ENCODE results near the gene PGPEP1.
A peak's percentile ranks its signal among the peaks of the same experiment; 100 is the strongest.

PGPEP1 gene, protein sequence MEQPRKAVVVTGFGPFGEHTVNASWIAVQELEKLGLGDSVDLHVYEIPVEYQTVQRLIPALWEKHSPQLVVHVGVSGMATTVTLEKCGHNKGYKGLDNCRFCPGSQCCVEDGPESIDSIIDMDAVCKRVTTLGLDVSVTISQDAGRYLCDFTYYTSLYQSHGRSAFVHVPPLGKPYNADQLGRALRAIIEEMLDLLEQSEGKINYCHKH

DNA sequence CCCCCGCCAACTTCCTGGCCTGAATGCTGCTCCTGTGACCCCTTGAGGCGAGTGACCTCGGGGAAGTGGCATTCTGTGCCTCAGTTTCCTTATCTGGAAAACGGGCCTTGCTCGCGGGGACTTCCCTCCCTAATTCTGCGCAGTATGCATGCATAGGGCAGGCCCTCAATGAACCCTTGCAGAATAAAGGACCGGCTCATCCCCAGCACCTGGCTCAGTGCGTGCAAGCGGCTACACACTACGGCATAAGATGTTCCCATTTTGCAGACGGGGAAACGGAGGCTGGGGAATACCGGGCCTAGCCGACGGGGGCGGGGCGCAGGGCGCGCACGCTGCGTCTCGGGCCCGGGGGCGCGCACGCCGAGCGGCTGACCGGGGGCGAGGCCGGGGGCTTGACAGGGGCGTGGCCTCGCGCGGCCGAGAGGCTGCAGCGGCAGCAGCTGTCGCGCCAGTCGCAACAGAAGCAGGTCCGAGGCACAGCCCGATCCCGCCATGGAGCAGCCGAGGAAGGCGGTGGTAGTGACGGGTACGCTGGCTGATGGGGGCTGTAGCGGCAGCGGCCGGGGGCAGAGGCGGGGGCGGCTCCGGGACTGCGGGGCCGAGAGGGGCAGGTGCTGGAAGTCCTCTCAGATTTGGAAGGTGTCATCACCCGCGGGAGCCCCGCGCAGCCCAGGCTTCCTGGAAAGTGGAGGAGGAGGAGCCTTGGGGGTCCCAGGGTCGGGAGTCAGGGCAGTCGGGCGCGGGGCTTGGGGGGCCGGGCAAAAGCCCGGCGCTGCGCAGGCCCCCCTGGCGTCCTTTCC is at the start of gene PGPEP1:
PGPEP1 (plus strand) TSS at position 409 of the 800 bp plus-strand sequence; CDS start at position 493, 84 bp downstream.
- DNase-seq: peak; percentile 67

DNA sequence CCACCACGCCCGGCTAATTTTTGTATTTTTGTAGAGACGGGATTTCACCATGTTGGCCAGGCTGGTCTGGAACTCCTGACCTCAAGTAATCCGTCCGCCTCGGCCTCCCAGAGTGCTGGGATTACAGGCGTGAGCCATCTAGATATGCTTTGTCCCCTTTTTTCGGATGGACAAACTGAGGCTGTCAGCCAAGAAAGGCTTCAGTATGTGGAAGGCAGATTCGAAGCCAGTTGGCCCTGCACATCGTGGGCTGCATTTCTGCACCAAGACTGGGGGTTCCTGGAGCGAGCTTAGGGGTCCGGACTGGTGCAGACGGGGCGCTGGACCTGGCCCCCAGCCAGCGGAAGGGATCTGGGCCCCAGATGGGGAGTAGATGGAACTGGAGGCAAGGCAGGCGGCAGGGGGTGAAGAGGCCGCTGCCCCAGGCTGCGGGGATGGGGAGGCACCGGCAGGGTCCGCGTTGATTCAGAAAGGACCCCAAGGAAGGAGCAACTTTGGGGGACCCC is 49.3 kb upstream of the PGPEP1 start:
- no peak for DNase-seq

DNA sequence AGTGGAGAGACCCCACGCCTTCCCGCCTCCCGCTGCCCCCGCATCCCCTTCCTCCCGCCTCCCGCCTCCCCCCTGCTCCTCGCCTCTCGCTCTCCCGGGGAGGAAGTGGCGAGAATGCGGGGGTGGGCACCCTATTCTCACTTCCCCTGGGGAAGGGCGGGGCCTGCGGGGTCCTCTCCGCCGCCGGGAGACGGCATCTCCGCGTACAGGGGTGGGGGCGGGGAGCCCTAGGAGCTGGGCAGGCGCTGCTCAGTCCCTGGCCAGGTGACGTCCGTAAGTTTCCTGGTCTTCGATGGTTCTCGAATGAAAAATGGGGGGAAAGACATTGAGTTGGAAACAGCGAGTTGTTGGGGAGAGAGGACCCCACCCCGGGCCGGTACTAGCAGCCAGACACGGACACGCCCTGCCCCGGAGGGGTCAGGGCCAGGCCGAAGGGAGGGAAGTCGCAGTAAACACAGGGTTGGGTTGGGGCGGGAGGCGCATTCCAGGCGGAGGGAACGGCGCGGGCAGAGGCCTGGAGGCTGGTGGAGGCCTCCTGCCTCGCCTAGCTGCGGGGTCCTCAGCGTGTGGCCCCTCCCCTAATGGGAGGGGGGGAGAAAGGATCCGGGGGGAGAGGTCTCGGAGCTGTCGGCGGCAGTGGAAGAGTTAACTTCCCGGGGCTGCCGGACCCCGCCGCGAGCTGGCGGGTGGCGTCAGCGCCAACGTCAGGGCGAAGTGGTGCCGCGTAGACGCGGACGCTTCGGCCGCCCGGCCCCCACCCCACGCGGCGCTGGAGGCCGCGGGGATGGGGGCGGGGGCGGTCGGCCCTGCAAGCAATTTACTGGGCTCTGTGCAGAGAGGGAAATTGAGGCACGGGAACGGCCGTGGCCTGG is 48.6 kb upstream of the PGPEP1 start:
- peak; percentile 91 for DNase-seq

DNA sequence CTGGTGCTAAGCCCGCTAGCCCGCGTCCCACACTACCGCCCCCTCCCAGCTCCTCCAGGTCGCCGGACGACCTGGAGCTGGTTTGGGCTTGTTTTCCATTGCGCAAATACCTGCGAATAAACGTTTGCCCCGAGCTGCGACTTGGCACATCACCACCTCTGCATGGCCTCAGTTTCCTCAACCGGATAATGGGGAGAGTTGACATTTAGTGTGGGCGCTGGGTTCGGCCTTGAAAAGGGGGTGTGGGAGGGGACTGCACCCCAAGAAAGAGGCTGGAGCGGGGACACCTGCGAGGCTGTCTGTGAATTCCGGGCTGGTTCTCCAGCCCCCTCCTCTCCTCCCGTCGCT is 48.0 kb upstream of the PGPEP1 start:
- DNase-seq: no peak

DNA sequence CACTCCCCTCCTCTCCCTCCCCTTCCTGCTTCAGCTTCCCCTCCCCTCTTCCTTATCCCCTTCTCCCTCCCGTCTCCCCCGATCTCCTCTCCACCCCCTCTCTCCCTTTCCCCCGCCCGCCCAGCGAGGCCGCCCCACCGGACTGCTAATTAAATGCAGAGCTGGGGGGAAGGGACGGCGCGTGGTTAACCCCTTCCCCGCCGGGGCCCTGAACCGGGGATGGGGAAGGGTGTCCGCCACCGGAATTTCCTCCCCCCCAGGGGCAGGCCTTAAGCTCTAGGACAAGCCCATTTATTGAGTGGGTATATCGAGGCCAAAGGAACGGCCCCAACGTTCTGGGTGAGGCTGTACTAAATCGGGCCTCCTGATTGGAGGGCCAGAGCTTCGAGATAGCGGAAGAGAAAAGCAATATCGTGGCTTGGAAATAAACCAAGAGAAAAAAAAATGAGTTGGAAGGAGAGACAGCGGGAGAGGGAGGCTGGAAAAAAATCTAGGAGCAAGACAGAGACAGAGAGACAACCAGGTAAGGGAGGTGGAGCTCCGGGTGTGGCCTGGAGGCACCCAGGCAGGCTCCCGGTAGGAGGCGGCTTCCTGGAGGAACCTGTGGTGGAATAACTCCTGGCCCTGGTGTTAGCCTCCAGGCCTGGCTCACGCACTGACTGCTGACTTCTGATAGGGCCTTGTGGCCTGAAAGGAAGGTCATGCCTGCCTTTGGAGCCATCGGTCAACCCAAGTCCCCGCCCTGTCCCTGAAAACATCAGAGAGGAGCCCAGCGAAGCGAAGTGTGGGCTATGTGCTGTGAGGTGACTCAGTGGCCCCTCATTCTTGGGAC is 47.4 kb upstream of the PGPEP1 start:
- peak; percentile 82 for DNase-seq

DNA sequence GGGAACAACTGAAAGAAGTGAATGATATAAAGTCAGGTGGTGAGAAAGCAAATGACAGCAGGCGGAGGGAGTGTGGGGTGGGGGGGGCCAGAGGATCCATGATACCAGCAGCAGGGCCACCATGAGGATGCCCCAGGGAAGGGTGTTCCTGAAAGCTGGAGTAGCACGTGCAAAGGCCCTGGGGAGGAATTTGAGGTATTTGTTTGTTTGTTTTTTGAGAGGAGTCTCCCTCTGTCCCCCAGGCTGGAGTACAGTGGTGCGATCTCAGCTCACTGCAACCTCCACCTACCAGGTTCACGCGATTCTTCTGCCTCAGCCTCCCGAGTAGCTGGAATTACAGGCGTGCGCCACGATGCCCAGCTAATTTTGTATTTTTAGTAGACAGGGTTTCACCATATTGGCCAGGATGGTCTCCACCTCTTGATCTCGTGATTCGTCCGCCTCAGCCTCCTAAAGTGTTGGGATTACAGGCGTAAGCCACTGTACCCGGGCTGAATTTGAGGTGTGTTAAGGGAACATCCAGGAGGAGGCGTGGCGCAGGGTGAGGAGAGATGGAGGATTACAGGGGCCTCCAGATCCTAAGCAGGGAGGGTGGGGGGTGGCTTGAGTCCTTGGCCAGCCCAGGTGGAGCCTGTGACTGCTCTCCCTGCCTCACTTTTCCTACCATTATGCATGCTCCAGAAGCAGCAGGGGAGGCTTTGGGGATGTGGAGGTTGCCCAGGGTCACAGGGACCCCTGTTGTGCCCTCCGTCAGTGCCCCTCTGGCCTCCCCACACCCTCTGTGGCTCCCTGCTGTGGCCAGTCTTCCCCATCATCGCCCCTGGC is 46.5 kb upstream of the PGPEP1 start:
- DNase-seq: no peak

DNA sequence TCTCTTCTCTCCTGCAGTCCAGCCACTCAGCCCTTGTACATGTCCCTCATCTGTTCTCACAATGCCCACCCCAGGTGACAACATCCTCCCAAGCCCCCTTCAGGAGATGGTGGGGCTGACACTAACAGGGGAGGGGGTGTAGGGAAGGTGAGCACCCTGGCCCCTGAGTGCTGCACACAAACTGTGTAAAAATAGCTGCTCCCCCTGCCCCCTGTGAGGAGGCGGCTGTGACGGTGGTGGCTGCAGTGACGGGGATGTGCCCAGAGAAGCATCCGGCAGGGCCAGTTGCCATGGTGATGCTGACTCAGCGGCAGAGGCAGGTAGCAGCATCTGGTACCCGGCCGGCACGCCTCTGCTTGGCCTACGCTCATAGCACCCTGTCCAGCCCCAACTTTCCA is 45.9 kb upstream of the PGPEP1 start:
- no peak for DNase-seq

DNA sequence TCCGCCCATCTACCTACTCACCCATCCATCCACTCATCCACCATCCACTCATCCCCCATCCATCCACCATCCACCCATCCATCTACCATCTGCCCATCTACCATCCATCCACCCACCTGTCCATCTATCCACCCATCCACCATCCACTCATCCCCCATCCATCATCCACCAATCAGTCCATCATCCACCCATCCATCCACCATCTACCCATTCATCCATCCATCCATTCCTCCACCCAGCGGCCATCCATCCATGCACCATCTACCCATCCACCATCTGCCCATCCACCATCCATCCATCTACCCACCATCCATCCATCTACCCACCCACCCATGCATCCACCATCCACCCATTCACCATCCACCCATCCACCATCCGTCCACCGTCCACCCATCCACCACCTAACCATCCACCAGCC is 45.4 kb upstream of the PGPEP1 start:
- no peak for DNase-seq

DNA sequence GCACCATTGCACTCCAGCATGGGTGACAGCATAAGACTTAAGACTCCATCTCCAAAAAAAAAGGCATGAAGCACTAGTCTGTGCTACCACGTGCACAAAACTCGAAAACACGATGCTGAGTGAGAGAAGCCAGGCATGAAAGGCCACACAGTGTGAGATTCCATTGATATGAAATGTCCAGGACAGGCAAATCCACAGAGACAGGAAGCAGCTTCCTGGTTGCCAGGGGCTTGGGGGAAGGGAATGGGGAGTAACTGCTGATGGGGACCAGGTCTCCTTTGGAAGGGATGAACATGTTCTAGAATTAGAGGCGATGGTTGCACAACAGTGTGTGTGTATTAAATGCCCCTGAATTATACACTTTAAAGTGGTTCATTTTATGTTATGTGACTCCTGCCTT is 43.1 kb upstream of the PGPEP1 start:
- no peak for DNase-seq

DNA sequence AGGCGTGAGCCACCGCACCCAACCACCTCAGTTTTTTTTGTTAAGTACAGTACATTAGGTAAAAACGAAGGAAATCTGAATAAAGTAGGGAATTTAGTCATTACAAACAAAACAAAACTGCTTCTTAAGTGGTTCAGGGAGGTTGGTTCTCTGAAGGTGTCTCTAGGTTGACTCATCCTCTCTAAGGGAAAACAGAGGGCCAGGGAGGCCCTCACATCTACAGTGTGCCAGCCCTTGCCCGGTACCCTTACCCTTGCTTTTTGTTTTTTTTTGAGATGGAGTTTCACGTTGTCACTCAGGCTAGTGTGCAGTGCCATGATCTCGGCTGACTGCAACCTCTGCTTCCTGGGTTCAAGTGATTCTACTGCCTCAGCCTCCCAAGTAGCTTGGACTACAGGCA is 41.8 kb upstream of the PGPEP1 start:
- DNase-seq: no peak

DNA sequence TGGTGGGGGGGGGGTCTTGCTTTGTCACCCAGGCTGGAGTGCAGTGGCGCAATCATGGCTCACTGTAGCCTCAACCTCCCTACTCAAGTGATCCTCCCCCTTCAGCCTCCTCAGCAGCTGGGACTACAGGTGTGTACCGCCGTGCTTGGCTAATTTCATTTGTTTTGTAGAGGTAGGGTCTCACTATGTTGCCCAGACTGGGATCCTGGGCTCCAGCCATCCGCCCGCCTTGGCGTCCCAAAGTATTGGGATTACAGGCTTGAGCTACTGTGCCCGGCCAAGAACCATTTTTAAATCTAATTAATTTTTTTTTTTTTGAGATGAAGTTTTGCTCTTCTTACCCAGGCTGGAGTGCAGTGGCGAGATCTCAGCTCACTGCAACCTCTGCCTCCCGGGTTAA is 40.7 kb upstream of the PGPEP1 start:
- no peak for DNase-seq

DNA sequence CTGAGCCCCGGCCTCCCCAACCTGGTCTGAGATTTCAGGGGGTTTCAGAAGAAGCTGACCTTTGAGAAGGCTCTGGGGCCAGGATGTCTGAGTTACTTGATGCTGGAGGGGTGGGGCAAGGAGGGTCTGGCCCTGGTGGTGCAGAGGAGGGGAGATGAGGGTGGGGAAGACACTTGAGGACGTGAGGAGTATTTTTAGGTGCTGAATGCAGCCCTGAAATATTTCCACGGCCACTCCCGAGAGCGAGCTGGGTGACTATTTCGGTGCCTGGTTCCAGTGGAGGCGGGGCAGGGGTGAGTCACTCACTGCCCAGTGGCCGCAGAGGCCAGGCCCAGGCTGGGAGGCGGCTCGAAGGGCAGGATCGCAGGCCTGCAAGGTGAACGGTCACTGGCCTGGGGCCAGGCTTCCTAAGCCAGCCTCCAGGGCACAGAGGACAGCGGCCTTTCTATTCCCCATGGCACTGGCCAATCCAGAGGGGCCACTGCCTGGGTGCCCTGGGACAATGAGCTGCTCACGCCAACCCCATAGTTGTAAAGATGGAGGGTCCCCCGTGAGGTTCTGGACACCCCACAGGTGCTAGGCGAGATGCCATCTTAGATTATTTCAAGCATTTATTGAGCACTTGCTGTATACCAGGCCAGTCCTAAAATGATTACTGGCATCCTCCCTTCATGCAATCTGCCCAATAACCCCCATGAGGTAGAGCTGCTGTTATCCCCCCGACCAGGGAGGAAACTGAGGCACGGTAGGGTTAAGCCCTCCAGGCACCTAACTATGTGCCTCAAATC is 39.3 kb upstream of the PGPEP1 start:
- no peak for DNase-seq

DNA sequence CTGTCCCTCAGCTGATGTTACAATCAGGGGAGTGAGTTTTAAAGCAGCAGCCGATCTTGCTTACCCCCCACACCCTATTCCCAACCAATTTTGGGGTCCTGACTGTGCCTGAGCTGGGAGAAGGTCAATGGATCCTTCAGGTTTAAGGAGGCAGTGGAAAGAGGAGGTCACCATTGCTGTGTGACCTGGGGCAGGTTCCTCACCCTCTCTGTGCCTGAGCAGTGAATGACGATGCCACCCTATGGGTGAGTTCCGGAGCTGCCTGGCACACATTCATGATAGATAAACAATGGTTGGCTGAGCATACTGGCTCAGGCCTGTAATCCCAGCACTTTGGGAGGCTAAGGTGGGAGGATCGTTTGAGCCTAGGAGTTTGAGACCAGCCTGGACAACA is 38.7 kb upstream of the PGPEP1 start:
- DNase-seq: no peak

DNA sequence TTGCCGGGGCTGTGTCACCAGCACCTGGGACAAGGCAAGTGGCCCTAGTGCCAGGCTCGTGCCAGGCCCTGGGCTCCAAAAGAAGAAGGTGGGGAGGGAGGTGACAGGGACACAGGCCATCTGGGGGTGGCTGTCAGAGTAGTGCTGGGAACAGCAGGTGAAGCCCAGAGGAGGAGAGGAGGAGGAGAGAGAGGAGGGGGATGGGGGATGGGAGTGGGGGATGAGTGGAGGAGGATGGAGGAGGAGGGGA is 36.3 kb upstream of the PGPEP1 start:
- DNase-seq: no peak

DNA sequence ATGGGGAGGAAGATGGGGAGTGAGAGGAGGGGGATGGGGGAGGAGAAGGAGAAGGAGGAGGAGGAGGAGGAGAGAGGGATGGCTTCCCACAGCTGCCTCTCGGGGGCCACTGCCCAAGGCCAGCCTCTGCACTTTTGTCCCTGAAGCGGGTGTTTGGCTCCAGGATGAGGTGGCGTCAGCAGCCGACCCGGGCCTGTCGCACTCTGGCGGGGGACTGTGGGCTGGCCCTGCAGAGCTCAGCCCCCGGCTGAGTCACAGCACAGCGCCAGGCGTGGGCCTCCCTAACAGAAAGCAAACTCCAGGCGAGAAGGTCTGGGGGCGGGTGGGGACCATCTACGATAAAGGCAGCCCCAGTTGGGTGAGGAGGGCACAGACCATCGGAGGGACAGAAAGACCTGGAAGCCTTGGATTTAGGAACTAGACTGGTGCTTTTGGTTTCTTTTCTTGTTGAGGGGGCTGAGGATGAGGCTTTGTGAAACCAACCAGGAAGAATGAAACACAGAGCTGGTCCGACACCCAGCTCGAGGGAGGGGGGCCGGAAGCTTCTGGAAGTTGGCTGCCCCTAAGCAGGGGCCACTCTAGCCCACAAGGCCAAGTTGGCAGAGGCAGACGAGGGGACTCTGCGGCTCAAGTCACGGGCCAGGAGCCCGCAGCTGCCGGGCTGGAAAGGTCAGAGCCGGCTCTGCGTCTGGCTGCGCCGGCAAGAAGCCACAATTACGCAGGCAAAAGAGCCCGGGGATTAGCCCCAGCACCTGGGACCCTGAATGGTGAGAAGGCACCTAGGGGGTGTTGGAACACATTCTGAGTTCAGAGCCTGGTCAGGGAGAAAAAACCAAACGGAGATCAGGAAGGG is 35.7 kb upstream of the PGPEP1 start:
- DNase-seq: peak; percentile 86

DNA sequence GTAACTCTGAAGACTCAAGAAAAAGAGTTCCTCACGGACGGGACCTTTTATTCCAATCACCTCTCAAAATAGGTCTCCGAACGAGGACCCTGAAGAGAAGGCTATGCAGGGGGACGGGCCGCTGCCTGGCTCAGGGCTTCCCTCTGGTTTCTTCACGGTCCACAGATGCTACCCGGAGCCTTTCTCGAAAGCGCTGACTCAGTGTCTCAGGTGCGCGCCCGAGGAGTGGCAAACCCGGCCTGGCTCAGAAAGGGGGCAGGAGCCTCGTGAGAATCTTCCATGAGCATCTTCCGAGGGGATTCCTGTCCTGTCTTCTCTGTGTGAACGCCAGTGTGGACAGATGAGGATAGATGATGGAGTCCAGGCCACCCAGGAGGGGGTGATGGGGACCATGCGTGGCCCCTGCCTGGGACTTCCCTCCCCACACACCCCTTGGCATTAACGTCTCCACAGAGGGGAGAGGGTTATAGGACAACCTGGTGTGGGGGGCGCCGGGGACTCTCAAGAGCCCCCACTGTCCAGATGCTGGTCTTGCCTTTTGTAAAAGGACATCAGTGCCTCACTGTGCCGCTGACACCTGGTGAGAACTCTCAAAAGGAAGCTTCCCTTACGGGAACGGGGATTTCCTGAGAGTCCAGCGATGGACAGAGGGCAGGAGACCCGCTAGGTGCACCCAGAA is 34.0 kb upstream of the PGPEP1 start:
- no peak for DNase-seq

DNA sequence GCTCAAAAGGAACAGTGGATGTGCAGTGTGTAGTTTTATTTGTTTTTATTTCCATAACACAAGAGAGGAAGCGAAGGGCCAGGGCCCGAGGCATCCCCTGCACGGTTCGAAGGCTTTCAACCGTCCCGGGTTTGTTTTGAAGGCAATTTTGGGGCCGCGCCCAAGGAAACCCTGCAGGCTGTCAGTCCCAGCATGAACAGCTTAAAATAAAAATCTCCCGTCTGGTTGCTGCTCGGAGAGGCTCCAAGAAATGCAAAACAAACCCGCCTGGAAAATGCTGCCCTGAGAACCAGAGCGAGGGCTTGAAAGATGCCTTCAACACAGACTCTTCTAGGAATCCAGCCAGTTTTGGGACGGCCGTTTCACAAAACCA is 33.5 kb upstream of the PGPEP1 start:
- DNase-seq: no peak

DNA sequence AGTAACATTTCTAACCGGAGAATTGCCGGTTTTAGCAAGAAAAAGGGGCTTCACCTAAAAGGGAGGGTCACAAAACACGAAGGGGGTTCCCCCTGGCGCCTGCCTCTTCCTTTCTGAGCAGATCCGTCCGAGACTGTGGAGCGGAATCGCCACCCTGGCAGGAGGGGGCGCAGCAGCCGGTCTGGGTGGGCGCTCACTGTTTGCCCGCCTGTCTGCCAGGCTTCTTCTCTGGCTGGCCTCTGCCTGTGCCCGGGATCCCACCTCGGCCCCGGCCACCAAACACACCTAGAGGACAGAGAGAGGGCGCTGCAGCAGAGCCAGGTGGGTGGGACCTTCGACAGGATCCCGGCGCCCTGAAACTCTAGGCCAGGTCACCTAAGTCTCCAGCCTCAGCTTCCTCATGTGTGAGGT is 33.1 kb upstream of the PGPEP1 start:
- DNase-seq: no peak

DNA sequence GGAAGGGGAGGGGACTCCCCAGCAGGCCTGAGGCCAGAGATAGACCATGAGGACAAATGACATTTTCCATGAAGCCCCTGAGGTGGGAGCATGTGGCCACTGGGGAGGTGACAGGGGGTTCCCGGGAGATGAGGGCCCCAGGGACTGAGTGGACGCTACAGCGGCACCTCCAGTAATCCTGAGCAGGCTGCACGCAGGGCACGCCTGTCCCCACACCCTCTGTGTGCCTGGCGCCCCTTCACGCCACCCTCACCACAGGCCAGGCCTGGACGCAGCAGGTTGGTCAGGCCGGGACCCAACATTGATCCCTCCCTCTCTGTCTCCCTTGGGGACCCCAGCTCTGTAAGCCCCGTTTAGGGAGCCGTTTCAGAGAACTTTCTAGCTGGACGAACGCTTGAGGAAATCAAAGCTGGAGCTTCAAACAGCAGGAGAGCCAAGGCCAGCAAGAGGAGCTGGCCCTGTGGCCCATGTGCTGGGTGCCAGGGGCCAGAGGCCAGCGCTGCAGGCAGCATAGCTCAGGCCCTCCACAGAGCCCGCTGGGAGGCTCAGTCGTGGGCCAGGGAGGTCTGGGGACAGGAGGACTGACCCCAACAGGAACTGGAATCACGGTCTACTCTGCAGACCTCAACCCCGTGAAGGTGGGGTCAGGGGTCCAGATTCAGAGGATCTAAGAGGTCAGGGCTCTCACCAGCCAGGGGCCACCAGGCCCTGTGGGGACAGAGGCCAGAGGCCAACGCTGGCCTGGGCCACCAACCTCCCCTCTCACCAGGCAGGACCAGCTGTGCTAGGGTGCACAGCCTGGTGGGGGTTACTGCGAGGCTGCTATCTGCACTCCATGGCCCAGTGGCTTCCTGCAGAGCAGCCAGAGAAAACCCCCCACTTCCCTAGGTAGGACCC is 32.1 kb upstream of the PGPEP1 start:
- no peak for DNase-seq

Data from GDM1 (cell line).